Stimulated activated naive B cell treated with anti-CD40 and anti-IgM and Interleukin-4, amounts not matched to agents 10 μg/mL and 1 μg/mL and 100 μg/mL, for 72 hours (primary cell): ENCODE data around the gene SLC10A6.

Source experiments
- ATAC-seq, 2 donors: fragments of 150-1000 bp; cut with Tn5 transposase; replicated peaks; 2 replicates each; pipeline ENCODE4 v1.10.0; 2021; ENCODE audit warnings: moderate library complexity in 1 of 2
- DNase-seq: peaks from one replicate; pipeline ENCODE4 v3.0.0; 2021
- H3K27ac Mint-ChIP-seq: one replicate; pipeline ENCODE4 v1.8.0; 2022; ENCODE audit warnings: mild to moderate bottlenecking, mixed read lengths
- H3K27me3 Mint-ChIP-seq, 2 donors: one replicate each; pipeline ENCODE4 v1.8.0; 2022; ENCODE audit warnings: mixed read lengths in 2 of 2
- H3K36me3 Mint-ChIP-seq, 2 donors: one replicate each; pipeline ENCODE4 v1.8.0; 2022; ENCODE audit warnings: mixed read lengths in 2 of 2, mild to moderate bottlenecking in 1 of 2
- H3K4me1 Mint-ChIP-seq, 2 donors: one replicate each; pipeline ENCODE4 v1.8.0; 2022; ENCODE audit warnings: mixed read lengths in 2 of 2, mild to moderate bottlenecking in 1 of 2
- H3K4me3 Mint-ChIP-seq, 2 donors: one replicate each; pipeline ENCODE4 v1.8.0; 2022; ENCODE audit warnings: mild to moderate bottlenecking in 2 of 2, mixed read lengths in 2 of 2, moderate library complexity in 1 of 2
- H3K9me3 Mint-ChIP-seq, 2 donors: one replicate each; pipeline ENCODE4 v1.8.0; 2022; ENCODE audit warnings: mixed read lengths in 2 of 2, mild to moderate bottlenecking in 1 of 2

The SLC10A6 gene

GRCh38 chr4:86834901-86835300 is 14.3 kb downstream of the SLC10A6 start:
- Mint-ChIP-seq H3K27ac (no peak overlapping the region), H3K4me3 (no peak overlapping the region), H3K4me1 (no peaks in the 10 kb centered on the region), H3K27me3 (peaks cover 0 to 5% of the 10 kb centered on the region in 2 donors), H3K9me3 (no peaks in the 10 kb centered on the region), H3K36me3 (no peaks in the 10 kb centered on the region)
- no peak for DNase-seq
- no peak for ATAC-seq

- no peaks in the 10 kb centered on the region for H3K4me1 Mint-ChIP-seq
- H3K36me3 Mint-ChIP-seq = no peaks in the 10 kb centered on the region
- H3K27ac Mint-ChIP-seq = no peak overlapping the region
- H3K4me3 Mint-ChIP-seq = no peak overlapping the region
- peaks cover 0 to 5% of the 10 kb centered on the region in 2 donors for H3K27me3 Mint-ChIP-seq
- ATAC-seq (no peak), DNase-seq (no peak)
- no peaks in the 10 kb centered on the region for H3K9me3 Mint-ChIP-seq
These were observed 15.6 kb downstream of the SLC10A6 start for GRCh38 chr4:86833615-86834014.

- no peak overlapping the region for H3K4me3 Mint-ChIP-seq
- no peaks in the 10 kb centered on the region for H3K36me3 Mint-ChIP-seq
- no peak overlapping the region for H3K27ac Mint-ChIP-seq
- DNase-seq (no peak), ATAC-seq (no peak)
- H3K27me3 Mint-ChIP-seq = no peaks in the 10 kb centered on the region
- no peaks in the 10 kb centered on the region for H3K9me3 Mint-ChIP-seq
- no peaks in the 10 kb centered on the region for H3K4me1 Mint-ChIP-seq
These were observed 17.7 kb downstream of the SLC10A6 start for GRCh38 chr4:86831262-86832130.

GRCh38 chr4:86825511-86825910 is 23.7 kb downstream of the SLC10A6 start:
- ATAC-seq (no peak), DNase-seq (no peak)
- H3K4me3 Mint-ChIP-seq = no peak overlapping the region
- no peaks in the 10 kb centered on the region for H3K4me1 Mint-ChIP-seq
- no peak overlapping the region for H3K27ac Mint-ChIP-seq
- no peaks in the 10 kb centered on the region for H3K36me3 Mint-ChIP-seq
- H3K27me3 Mint-ChIP-seq = no peaks in the 10 kb centered on the region
- no peaks in the 10 kb centered on the region for H3K9me3 Mint-ChIP-seq

- H3K27me3 Mint-ChIP-seq = peaks cover 0 to 3% of the 10 kb centered on the region in 2 donors
- no peaks in the 10 kb centered on the region for H3K36me3 Mint-ChIP-seq
- no peak overlapping the region for H3K4me3 Mint-ChIP-seq
- H3K9me3 Mint-ChIP-seq = no peaks in the 10 kb centered on the region
- H3K4me1 Mint-ChIP-seq = no peaks in the 10 kb centered on the region
- DNase-seq (no peak), ATAC-seq (no peak)
- no peak overlapping the region for H3K27ac Mint-ChIP-seq
These were observed 27.0 kb downstream of the SLC10A6 start for GRCh38 chr4:86822136-86822535.

GRCh38 chr4:86821151-86821550 is 28.0 kb downstream of the SLC10A6 start:
- Mint-ChIP-seq H3K9me3 (no peaks in the 10 kb centered on the region), H3K4me3 (no peak overlapping the region), H3K27ac (no peak overlapping the region), H3K4me1 (no peaks in the 10 kb centered on the region), H3K36me3 (no peaks in the 10 kb centered on the region), H3K27me3 (peaks cover 0 to 3% of the 10 kb centered on the region in 2 donors)
- no peak for ATAC-seq
- DNase-seq = no peak

- Mint-ChIP-seq H3K27ac (no peak overlapping the region), H3K4me3 (no peak overlapping the region), H3K36me3 (no peaks in the 10 kb centered on the region), H3K27me3 (peaks cover 0 to 3% of the 10 kb centered on the region in 2 donors), H3K4me1 (no peaks in the 10 kb centered on the region), H3K9me3 (peaks cover 0 to 4% of the 10 kb centered on the region in 2 donors)
- ATAC-seq = no peak
- no peak for DNase-seq
These were observed 29.6 kb downstream of the SLC10A6 start for GRCh38 chr4:86819561-86819960.

- Mint-ChIP-seq H3K9me3 (peaks cover 0 to 4% of the 10 kb centered on the region in 2 donors), H3K4me1 (no peaks in the 10 kb centered on the region), H3K27ac (no peak overlapping the region), H3K36me3 (no peaks in the 10 kb centered on the region), H3K4me3 (no peak overlapping the region), H3K27me3 (peaks cover 0 to 3% of the 10 kb centered on the region in 2 donors)
- ATAC-seq = no peak
- DNase-seq = no peak
These were observed 30.3 kb downstream of the SLC10A6 start for GRCh38 chr4:86818841-86819240.

GRCh38 chr4:86818211-86818610 is 31.0 kb downstream of the SLC10A6 start:
- ATAC-seq (no peak), DNase-seq (no peak)
- no peak overlapping the region for H3K27ac Mint-ChIP-seq
- H3K4me1 Mint-ChIP-seq = no peaks in the 10 kb centered on the region
- peaks cover 0 to 4% of the 10 kb centered on the region in 2 donors for H3K9me3 Mint-ChIP-seq
- no peak overlapping the region for H3K4me3 Mint-ChIP-seq
- H3K36me3 Mint-ChIP-seq = no peaks in the 10 kb centered on the region
- H3K27me3 Mint-ChIP-seq = peaks cover 0 to 3% of the 10 kb centered on the region in 2 donors

- Mint-ChIP-seq H3K36me3 (no peaks in the 10 kb centered on the region), H3K4me3 (no peak overlapping the region), H3K27me3 (peaks cover 0 to 3% of the 10 kb centered on the region in 2 donors), H3K27ac (no peak overlapping the region), H3K9me3 (peaks cover 0 to 4% of the 10 kb centered on the region in 2 donors), H3K4me1 (no peaks in the 10 kb centered on the region)
- ATAC-seq = no peak
- DNase-seq = no peak
These were observed 32.5 kb downstream of the SLC10A6 start for GRCh38 chr4:86816501-86817273.

GRCh38 chr4:86815653-86816052 is 33.5 kb downstream of the SLC10A6 start:
- no peak for ATAC-seq
- Mint-ChIP-seq H3K9me3 (peaks cover 0 to 4% of the 10 kb centered on the region in 2 donors), H3K36me3 (no peaks in the 10 kb centered on the region), H3K4me1 (no peaks in the 10 kb centered on the region), H3K27ac (no peak overlapping the region), H3K27me3 (peaks cover 0 to 3% of the 10 kb centered on the region in 2 donors), H3K4me3 (no peak overlapping the region)
- DNase-seq = no peak

- Mint-ChIP-seq H3K4me3 (no peak overlapping the region), H3K9me3 (peaks cover 0 to 4% of the 10 kb centered on the region in 2 donors), H3K4me1 (no peaks in the 10 kb centered on the region), H3K27me3 (no peaks in the 10 kb centered on the region), H3K36me3 (no peaks in the 10 kb centered on the region), H3K27ac (no peak overlapping the region)
- no peak for DNase-seq
- ATAC-seq = no peak
These were observed 38.3 kb downstream of the SLC10A6 start for GRCh38 chr4:86810847-86811246.

- Mint-ChIP-seq H3K27me3 (no peaks in the 10 kb centered on the region), H3K4me1 (no peaks in the 10 kb centered on the region), H3K27ac (no peak overlapping the region), H3K4me3 (no peak overlapping the region), H3K9me3 (no peaks in the 10 kb centered on the region), H3K36me3 (no peaks in the 10 kb centered on the region)
- ATAC-seq (no peak), DNase-seq (no peak)
These were observed 39.4 kb downstream of the SLC10A6 start for GRCh38 chr4:86809809-86810208.

GRCh38 chr4:86791126-86791525 is 58.1 kb downstream of the SLC10A6 start:
- Mint-ChIP-seq H3K9me3 (peaks cover 7 to 10% of the 10 kb centered on the region in 2 donors), H3K27me3 (no peaks in the 10 kb centered on the region), H3K36me3 (no peaks in the 10 kb centered on the region), H3K27ac (no peak overlapping the region), H3K4me3 (no peak overlapping the region), H3K4me1 (no peaks in the 10 kb centered on the region)
- DNase-seq = no peak
- no peak for ATAC-seq

- Mint-ChIP-seq H3K36me3 (no peaks in the 10 kb centered on the region), H3K4me1 (no peaks in the 10 kb centered on the region), H3K27me3 (no peaks in the 10 kb centered on the region), H3K9me3 (peaks cover 1 to 3% of the 10 kb centered on the region in 2 donors), H3K27ac (no peak overlapping the region), H3K4me3 (no peak overlapping the region)
- ATAC-seq (no peak), DNase-seq (no peak)
These were observed 60.4 kb downstream of the SLC10A6 start for GRCh38 chr4:86788826-86789225.
